Measurements from ENCODE around the gene DGKI. TPM values are rescaled to one million over a fixed set of nuclear protein-coding genes. Genes with fewer than 3 reads are reported as not detected.

DGKI gene
- total and polyA plus RNA-seq, 2 of the 4 experiments (the other 2 are of a cell fraction): 3.9 to 15.8 TPM

DNA sequence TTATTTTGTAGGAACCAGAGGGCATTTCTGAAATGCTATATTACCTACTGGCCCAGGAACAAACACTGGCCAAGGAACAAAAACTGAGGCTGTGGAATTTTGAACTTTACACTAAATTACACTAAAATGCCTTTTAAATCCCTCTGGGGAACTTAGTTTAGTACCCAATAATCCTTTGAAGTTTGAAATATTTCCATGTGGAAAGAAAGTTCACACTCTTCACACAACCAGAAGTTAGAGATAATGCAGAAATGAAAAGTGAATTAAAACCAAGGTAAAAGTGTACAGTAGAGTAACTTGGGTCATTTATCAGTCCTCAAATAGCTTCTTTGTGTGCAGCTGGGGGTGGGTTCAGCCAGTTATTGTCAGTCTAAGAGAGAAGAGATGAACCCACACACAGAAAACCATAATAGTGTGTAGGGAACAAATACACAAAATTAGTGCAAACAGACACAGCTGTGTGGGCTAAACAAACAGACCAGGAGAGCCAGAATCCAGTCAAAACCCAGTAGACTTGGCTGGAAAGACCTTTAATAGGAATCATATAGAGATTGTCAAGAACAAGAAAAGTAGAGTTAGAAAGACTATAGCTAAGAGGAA is 46.5 kb upstream of the DGKI start:
- H3K4me2 ChIP-seq (ENCODE audit: low read depth, low read length): no peak overlapping the region
- H2AFZ ChIP-seq (replicated peaks; ENCODE audit: low read length, poor library complexity): no peak overlapping the region

More for the DNA sequence above, 46.5 kb upstream of the DGKI start:
- Histone ChIP-seq H3K56ac (ENCODE audit: extremely low read depth, insufficient read depth, low read length) (no peak overlapping the region), H3K23ac (ENCODE audit: low read depth, low read length) (no peak overlapping the region), H3K9ac (ENCODE audit: low read depth, low read length) (no peak overlapping the region), H2BK120ac (ENCODE audit: low read depth, low read length) (no peak overlapping the region), H2BK5ac (ENCODE audit: low read depth, low read length, poor library complexity, severe bottlenecking) (no peak overlapping the region), H2BK15ac (ENCODE audit: low read depth, low read length) (no peak overlapping the region), H3K79me1 (ENCODE audit: low read depth in 1 of 2, low read length in 2 of 2) (peaks cover 41 to 46% of the 10 kb centered on the region in 2 experiments), H4K20me1 (ENCODE audit: insufficient read depth, low read length) (no peaks in the 10 kb centered on the region), H4K91ac (ENCODE audit: insufficient read depth, low read depth, low read length) (no peak overlapping the region), H3K4me1 (ENCODE audit: control insufficient read depth, insufficient read depth, low read length) (no peaks in the 10 kb centered on the region), H3K27ac (ENCODE audit: insufficient read depth, low read length) (no peak overlapping the region), H2BK20ac (ENCODE audit: low read depth, low read length) (no peak overlapping the region), H3K27me3 (ENCODE audit: control insufficient read depth, insufficient read depth, low read length) (no peaks in the 10 kb centered on the region), H3K36me3 (ENCODE audit: control insufficient read depth, insufficient read depth, low read length) (peaks cover 50% of the 10 kb centered on the region), H3K9me3 (ENCODE audit: control insufficient read depth, insufficient read depth, low read length) (no peaks in the 10 kb centered on the region), H2AK9ac (replicated peaks; ENCODE audit: low read depth, low read length, poor library complexity) (no peak overlapping the region), H2AK5ac (ENCODE audit: low read depth, low read length) (no peak overlapping the region), H3K4ac (ENCODE audit: low read depth, low read length) (no peak overlapping the region), H3K9me1 (ENCODE audit: insufficient read depth, low read length) (peaks cover 12% of the 10 kb centered on the region), H4K8ac (ENCODE audit: low read depth in 2 of 2, low read length in 2 of 2) (no peak overlapping the region), H3K18ac (ENCODE audit: low read depth, low read length) (no peak overlapping the region), H3K14ac (replicated peaks; ENCODE audit: low read depth, low read length) (no peak overlapping the region), H3K4me3 (ENCODE audit: insufficient read depth, low read depth, low read length) (no peak overlapping the region), H4K5ac (ENCODE audit: low read depth, low read length) (no peak overlapping the region)
- in situ Hi-C loops (cut with MboI; ENCODE audit: low sequenced_read_pairs): no loop called here
- TF ChIP-seq, protein P1, sequence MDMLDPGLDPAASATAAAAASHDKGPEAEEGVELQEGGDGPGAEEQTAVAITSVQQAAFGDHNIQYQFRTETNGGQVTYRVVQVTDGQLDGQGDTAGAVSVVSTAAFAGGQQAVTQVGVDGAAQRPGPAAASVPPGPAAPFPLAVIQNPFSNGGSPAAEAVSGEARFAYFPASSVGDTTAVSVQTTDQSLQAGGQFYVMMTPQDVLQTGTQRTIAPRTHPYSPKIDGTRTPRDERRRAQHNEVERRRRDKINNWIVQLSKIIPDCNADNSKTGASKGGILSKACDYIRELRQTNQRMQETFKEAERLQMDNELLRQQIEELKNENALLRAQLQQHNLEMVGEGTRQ (IDR thresholded peaks at IDR 0.05; ENCODE audit: low read depth, low read length): no peak
- no peak for TF ChIP-seq CHD1 (IDR thresholded peaks at IDR 0.05; ENCODE audit: low read depth, low read length)
- BruUV-seq (replicated peaks): no TSS peak
- POLR2A ChIA-PET (ENCODE audit: unreplicated experiment): no interaction called here
- DNase-seq: no peak
- intact Hi-C loops (cut with micrococcal nuclease): no loop called here
- dilution Hi-C loops (cut with HindIII; ENCODE audit: low sequenced_read_pairs, unreplicated experiment): no loop called here
- no peak for ATAC-seq (ENCODE audit: low read depth)
- CTCF ChIA-PET: interaction anchor here (0.7 to 1.3 kb wide), 2 partner anchors 9 to 237 kb away, joined by 3 to 5 read pairs; no protein-coding TSS in a partner anchor
